GM19452 (cell line): ENCODE data around the gene WDR7.

Experiments
- ATAC-seq: cut with Tn5 transposase; IDR thresholded peaks from one replicate; pipeline ENCODE4 v1.9.1; 2021; ENCODE audit not compliant: unreplicated experiment

The WDR7 gene

DNA sequence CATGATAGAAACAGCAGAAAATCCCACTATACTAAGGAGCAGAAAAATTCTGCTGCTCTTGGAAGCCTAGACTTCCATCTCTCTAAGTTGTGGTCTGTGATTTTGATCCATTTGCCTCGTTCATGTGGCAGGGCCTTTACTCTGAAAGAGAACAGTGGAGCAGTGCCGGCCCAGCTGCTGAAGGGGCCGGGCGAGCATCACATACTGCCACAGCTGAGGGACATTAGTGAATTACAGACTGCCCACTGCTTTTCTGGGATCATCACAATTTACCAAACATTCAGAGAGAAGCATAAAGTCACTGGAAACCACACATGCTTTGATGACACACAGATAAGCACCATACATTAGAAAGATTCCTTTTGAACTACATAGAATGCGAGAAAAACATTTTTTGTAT is 278.7 kb downstream of the WDR7 start:
- no peak for ATAC-seq

GRCh38 chr18:56933472-56933871 is 282.3 kb downstream of the WDR7 start:
- no peak for ATAC-seq

DNA sequence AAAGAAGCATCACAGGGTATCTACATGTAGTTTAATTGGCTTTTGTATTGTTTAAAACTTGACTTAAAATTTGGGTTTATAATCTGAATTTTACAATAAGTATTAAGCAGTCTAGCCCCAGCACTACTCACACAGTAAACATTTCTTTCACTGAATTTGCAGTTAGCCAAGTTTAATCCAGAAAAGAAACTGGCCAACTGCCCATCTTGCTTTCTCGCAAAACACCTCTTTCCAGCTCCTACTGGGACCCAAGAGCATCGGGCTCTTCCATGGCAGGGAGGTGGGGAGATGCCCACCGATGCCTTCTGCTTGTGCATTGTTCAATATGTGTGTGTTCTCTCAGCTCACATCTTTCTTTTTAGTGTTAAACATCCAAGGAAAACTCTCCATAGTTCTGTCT is 283.0 kb downstream of the WDR7 start:
- ATAC-seq, result no peak

- no peak for ATAC-seq
Observed at GRCh38 chr18:56934906-56935305, 283.7 kb downstream of the WDR7 start.

DNA sequence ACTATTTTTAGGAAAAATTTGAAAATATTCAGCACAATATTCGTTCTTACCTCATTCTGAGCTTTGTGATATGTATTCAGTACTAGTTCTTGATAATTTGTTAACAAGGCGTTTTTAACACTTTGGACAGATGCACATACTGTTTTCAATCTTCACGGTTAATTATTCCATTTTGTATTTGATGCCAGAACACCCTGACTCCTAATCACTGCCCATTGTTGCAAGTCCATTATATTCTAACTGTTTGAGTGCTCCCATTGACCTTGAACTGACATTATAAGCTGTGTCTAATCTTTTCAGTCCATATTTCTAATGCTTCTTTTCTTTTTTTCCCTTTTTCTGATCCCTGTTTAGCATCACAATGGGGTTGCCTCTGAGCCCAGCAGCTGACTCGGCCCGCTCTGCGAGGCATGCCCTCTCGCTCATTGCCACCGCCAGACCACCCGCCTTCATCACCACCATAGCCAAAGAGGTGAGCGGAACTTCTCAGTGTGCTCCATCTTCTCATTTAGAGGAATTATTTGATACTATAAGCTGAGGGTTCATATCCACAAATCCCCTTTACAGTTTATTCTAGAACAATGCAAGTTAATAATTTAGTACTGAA is 284.4 kb downstream of the WDR7 start:
- ATAC-seq, result no peak

DNA sequence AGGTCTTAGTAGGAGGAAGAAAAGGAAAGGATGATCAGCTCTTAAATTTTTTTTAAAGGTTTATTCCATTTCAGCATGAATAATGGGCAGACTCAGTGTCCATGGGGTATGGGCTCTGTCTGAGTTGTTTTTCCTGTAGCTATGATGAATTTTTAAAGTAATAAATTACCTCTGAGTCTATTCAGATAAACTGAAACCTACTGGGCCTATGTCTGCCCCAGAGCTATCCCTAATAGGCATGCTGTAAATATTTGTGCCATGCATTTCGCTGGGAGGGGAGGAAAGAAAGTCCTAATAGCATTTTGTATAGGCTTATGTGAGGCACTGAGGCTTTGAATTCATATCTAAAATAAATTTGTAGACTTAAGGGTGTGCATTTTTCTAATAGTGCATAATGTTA is 285.3 kb downstream of the WDR7 start:
- no peak for ATAC-seq

DNA sequence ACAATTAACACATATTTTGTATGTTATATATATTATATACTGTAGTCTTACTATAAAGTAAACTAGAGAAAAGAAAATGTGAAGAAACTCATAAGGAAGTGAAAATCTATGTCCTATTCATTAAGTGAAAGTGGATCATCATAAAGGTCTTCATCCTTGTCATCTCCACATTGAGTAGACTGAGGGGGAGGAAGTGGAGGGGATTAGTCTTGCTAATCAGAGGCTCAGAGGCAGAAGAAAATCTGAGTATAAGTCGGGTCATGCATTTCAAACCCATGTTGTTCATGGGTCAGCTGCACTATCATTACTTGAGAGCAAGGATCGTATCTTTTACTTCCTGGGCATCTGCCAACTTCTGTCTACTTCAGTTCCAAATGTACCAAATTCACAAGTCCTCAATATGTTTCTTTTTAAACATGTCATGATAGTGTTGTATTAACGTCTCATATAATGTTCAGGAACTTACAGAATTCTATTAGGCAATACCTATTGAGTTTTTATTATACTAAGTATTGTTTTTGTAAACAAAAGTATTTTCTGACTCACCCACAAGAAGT is 286.8 kb downstream of the WDR7 start:
- no peak for ATAC-seq

DNA sequence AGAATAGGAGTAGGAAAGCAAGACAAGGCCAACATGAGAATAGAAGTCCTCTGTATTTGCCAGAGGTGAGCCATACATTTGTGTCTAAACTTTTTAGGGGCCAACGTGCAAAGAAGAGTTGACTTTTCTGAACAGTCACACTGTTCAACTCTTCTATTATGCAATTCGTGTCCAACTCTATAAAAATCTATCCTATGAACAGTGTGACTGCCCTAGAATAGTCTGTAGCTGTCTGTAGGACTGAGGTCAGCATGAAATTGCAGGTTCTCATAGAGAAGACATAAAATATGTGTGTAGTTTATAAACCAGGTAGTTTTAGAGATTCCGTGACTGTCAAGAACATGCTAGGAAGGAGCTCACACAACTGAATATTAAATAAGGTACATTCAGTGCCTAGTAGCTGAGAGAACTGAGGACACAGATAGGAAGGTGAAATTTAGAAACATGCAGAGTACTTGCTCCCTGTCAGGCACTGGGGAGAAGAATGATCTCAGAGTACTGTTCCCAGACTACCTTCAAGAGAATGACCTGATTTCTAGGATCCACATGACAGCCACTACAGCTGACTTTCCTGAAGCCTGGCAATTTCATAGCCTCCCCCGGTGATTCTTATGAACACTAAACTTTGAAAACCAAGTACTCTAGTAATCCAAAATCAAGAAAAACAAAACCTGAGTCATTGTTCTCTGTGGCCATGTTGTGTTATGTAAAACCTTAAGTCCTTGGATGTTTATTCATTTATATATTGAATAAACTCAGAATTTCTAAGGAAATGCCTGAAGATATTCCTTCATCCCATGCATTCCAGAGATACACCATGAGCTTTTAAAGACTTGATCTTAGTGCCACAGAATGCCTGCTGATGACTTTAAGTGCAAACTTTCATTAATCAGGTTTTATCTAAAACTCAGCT is 294.3 kb downstream of the WDR7 start:
- no peak for ATAC-seq

GRCh38 chr18:56947236-56947635 is 296.1 kb downstream of the WDR7 start:
- ATAC-seq, result no peak

DNA sequence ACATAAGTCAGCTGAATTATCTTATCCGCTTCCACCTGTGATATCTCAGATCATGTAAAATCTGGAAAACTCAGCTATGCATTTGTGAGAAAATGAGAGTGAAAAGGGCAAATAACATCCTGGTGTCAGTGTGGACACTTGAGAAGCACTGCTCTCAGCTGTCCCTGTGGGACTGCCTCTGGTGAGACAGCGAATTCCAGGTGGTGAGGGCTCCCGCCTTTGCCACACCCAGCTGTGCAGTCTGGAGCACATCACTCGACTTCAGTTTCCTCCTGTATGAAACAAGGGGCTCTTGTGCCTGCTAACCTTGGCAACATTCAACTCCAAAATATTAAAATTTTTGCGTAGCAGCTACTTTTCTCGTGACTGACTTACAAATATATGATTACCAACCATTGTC is 300.9 kb downstream of the WDR7 start:
- ATAC-seq, result no peak

GRCh38 chr18:56953428-56954198 is 302.5 kb downstream of the WDR7 start:
- ATAC-seq, result no peak

DNA sequence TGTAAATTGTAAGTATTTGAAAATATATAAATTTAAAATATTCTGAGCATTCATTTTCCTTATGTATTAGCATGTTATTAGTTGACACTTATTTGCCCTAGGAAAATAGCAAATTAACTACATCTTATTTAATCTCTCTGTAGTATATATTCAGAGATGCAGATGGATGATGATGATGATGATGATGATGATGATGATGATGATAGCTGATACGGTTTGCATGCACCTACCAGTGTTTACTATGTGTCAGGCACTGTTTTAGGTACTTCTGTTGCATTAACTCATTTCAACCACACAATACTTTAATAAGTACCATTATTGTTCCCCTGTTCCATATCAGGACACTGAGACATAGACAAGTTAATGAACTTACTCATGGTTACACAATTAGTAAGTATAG is 304.3 kb downstream of the WDR7 start:
- ATAC-seq, result no peak

- ATAC-seq, result no peak
Observed at GRCh38 chr18:56959120-56959519, 308.0 kb downstream of the WDR7 start.

DNA sequence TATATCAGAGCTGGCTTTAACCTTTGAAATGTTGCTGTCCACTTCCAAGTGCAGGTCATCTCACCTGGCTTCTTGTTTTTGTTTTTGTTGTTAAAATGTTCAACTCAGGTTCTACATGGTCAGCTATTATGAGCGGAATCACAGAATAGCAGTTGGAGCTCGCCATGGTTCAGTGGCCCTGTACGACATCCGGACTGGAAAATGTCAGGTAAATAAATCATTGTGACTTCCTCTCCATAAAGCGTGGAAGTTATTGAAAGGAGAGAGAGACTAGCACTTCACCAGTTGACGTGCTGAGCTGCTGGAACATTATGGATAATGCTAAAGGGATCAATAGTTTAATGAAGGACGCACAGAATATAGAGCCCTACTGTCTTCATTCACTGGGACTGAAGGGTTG is 311.2 kb downstream of the WDR7 start:
- no peak for ATAC-seq

GRCh38 chr18:56967035-56967434 is 315.9 kb downstream of the WDR7 start:
- ATAC-seq, result no peak

DNA sequence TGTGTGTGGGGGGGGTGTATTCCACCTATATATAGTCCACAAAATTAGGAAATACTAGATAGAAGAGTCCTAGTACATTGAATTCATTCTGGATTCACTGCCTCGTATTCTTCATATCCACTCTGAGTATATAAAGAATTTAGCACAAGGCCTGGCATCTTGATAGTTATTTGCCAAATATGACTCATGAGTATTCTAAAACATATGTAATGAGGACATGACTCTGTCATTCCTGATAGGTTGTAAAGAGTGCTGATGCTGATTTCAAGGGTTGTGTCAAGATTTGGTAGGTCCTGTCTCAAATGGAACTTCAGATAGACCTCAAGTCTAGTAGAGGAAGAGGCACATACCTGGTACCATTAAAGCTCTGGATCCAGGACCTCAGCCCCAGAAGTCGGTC is 322.3 kb downstream of the WDR7 start:
- ATAC-seq, result no peak

- ATAC-seq, result no peak
Observed at GRCh38 chr18:56974141-56974540, 323.0 kb downstream of the WDR7 start.

- no peak for ATAC-seq
Observed at GRCh38 chr18:56975276-56975675, 324.1 kb downstream of the WDR7 start.

DNA sequence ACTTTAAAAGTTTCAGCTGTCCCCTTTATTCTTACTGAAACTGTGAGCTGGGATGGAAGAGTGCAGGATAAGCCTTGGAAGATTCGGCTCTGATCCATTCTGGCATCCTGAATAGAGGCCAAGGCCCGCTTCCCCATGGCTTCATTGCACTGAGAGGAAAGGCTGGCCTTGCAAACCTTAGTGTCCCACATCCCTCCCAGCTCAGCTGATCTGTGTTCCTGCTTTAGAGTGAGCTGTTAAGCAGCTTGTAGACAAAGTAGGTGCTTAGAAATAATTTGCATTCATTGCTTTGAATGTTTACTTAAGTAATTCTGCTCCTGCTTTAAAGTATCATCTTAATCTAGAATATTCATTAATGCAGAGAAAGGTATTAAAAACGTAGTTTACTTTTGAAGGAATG is 326.1 kb downstream of the WDR7 start:
- ATAC-seq, result no peak

DNA sequence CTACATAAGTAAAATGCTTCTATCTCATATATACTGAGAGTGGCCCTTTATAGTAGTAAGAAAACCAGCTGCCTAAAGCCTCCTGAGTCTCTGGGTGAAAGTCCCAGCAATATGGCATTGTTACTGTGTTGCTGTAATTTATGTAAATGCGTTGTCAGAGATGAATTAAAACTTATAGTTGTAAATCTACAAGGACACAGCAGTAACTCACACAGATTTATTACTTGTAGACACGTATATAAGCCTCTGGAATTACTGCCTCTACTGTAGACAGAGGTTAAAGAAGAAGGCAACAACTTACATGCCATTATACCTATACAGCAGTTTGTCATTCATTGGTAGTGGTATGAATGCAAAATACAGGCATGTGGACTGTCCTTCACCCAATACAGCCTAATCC is 326.6 kb downstream of the WDR7 start:
- no peak for ATAC-seq

DNA sequence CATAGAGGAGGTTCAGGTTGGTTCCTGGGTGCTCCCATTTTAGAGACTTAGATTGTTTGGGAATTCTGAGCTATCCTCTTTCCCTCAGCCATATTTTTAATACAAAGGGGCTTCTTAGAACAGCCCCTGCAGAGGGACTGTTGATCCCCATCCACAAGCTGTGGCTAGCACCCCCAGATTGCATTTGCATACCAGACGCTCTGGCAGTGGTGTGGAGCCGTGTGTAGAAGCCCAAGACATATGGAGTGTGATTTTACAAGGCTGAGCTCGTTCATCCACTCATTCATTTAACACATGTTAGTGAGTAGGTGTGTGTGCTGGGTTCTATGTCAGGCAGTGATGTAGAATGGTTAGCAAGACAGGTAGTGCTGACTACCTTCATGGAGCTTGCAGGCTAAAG is 329.0 kb downstream of the WDR7 start:
- no peak for ATAC-seq

- ATAC-seq, result no peak
Observed at GRCh38 chr18:56982766-56983165, 331.6 kb downstream of the WDR7 start.
